ENCODE results near the gene PPM1E. TPM values are rescaled to one million over a fixed set of nuclear protein-coding genes. Genes with fewer than 3 reads are reported as not detected.
"Not testable (repeated sequence)": the region's sequence is repeated elsewhere in the genome, so short reads cannot be mapped to it uniquely, and the experiment has no call there.

PPM1E gene
- total RNA-seq, 1 donor, result under 0.01 TPM

DNA sequence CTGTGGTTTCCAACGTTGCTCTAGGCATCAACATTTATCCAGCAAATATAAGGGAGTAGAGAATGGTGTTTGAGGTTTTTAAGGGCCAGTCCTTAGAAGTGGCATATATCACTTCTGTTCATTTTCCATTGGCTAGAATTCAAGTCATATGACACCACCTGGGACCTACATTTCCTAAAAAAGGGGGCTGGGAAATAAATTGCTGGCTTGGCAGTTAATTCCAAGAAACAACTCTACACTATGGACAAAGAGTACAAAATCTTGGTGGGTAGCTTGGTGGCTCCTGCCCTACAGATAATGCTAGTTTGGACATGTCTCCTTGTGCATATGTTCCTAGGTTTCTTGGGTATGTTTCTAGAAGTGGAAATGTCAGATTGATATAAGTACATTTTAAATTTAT is 7.6 kb downstream of the PPM1E start:
- no peak for DNase-seq (ENCODE audit: low read depth)
- H3K4me3 ChIP-seq (ENCODE audit: low read depth, low read length), result no peak overlapping the region
- TF ChIP-seq, protein P1, sequence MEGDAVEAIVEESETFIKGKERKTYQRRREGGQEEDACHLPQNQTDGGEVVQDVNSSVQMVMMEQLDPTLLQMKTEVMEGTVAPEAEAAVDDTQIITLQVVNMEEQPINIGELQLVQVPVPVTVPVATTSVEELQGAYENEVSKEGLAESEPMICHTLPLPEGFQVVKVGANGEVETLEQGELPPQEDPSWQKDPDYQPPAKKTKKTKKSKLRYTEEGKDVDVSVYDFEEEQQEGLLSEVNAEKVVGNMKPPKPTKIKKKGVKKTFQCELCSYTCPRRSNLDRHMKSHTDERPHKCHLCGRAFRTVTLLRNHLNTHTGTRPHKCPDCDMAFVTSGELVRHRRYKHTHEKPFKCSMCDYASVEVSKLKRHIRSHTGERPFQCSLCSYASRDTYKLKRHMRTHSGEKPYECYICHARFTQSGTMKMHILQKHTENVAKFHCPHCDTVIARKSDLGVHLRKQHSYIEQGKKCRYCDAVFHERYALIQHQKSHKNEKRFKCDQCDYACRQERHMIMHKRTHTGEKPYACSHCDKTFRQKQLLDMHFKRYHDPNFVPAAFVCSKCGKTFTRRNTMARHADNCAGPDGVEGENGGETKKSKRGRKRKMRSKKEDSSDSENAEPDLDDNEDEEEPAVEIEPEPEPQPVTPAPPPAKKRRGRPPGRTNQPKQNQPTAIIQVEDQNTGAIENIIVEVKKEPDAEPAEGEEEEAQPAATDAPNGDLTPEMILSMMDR (IDR thresholded peaks at IDR 0.05; ENCODE audit: insufficient read depth, low read depth, low read length), result no peak

DNA sequence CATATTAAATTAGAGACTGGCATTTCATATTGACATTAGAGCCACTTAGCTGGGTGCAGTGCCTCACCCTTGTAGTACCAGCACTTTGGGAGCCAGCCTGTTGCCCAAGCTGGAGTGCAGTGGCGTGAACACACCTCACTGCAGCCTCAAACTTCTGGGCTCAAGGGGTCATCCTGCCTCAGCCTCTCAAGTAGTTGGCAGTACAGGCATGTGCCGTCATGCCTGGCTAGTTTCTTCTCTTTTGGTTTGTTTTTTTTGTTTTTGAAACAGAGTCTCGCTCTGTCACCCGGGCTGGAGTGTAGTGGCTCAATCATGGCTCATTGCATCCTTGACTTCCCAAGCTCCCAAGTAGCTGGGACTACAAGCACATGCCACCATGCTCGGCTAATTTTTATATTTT is 8.7 kb downstream of the PPM1E start:
- TF ChIP-seq, protein P1 (IDR thresholded peaks at IDR 0.05; ENCODE audit: insufficient read depth, low read depth, low read length), result no peak
- H3K4me3 ChIP-seq (ENCODE audit: low read depth, low read length), result no peak overlapping the region
- no peak for DNase-seq (ENCODE audit: low read depth)

DNA sequence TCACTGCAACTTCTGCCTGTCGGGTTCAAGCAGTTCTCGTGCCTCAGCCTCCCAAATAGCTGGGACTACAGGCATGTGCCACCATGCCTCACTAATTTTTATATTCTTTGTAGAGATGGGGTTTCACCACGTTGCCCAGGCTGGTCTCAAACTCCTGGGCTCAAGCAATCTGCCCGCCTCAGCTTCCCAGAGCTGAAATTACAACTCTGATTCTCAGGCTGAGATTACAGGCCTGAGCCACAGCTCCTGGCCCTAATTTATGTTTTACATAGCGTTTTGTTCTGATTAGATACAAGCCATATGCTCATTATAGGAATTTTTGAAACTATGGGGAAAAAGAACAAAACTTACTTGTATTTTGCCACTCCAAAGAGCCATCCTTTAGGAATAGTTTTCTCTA is 22.8 kb downstream of the PPM1E start:
- not testable (repeated sequence) for H3K4me3 ChIP-seq (ENCODE audit: low read depth, low read length); DNase-seq (ENCODE audit: low read depth)

DNA sequence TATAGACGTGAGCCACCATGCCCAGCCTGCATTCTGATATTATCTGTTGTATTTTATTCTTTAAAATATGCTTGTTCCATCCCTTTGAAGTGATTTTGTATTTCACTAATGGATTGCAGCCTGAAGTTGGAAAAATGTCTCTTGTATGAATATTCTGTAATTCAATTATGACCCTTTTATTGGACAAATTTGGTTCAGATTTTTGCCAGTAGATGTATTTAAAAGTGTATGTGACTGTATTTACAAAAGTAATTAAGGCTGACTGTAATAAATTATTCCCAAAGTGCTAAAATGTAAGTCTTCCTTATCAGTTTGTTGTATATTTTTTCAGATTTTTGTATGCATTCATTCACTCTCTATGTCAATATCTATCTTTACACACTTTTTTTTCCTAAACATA is 23.8 kb downstream of the PPM1E start:
- no peak for DNase-seq (ENCODE audit: low read depth)
- TF ChIP-seq, protein P1 (IDR thresholded peaks at IDR 0.05; ENCODE audit: insufficient read depth, low read depth, low read length), result no peak
- H3K4me3 ChIP-seq (ENCODE audit: low read depth, low read length), result no peak overlapping the region

DNA sequence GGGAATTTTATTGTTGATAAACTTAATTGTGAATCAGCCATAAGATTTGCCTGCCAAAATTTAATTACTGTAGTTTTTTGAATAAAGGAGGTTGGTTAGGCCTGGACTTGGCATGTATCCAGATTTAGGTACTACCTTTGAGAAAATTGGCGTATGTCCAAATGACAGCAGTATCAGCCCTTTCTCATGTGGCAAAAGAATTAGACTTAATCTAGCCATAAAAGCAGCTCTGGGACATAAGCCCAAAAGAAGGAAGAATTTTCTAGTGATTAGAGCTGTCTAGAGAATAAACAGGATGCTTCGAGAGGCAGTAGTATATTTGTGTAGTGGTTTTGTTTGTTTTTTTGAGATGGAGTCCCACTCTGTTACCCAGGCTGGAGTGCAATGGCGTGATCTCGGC is 27.7 kb downstream of the PPM1E start:
- TF ChIP-seq, protein P1 (IDR thresholded peaks at IDR 0.05; ENCODE audit: insufficient read depth, low read depth, low read length), result no peak
- DNase-seq (ENCODE audit: low read depth), result peak; percentile 2
- H3K4me3 ChIP-seq (ENCODE audit: low read depth, low read length), result no peak overlapping the region

DNA sequence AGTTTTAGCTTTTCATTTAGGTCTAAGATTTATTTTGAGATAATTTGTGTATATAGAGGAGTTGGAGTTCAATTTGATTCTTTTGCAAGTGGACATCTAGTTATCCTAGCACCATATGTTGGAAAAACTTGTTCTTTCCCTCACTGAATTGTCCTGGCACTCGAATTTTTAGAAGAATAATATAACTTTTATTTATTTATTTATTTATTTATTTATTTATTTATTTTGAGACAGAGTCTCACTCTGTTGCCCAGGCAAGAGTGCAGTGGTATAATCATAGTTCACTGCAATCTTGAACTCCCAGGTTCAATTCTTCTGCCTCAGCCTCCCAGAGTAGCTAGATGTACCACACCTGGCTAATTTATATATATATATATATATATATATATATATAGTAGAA is 29.4 kb downstream of the PPM1E start:
- TF ChIP-seq, protein P1 (IDR thresholded peaks at IDR 0.05; ENCODE audit: insufficient read depth, low read depth, low read length), result no peak
- no peak for DNase-seq (ENCODE audit: low read depth)
- no peak overlapping the region for H3K4me3 ChIP-seq (ENCODE audit: low read depth, low read length)

DNA sequence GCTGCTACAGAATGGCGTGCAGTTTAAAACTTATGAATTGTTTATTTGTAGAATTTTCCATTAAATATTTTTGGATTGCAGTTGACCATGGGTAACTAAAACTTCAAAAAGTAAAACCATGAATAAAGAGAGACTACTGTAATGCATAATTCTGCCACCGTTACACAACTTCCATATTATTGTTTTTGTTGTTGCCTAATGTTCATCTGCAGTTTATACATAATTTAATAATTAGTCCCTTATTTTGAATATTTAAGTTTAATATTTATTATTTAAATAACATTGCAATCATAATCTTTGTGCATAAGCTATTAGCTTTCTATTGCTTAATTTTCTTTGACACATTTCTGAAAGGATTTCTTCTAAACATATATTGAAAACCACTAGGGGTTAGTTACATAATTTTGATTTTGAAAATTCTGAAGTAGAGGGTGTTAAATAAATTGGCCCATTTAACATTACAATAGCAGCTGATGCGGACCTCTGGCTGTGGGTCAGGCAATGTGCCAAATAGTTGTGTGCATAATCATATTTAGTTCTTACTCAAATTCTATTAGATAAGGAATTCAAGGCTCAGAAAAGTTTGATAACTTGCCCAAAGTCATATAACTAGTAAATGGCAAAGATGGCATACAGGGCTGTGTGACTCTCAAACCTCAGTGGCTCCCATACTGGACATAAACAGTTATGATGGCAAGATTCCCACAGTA is 31.1 kb downstream of the PPM1E start:
- no peak overlapping the region for H3K4me3 ChIP-seq (ENCODE audit: low read depth, low read length)
- TF ChIP-seq, protein P1 (IDR thresholded peaks at IDR 0.05; ENCODE audit: insufficient read depth, low read depth, low read length), result no peak
- peak; percentile 75 for DNase-seq (ENCODE audit: low read depth)

Measured in fibroblast of villous mesenchyme (primary cell).